HG03139 (cell line): ENCODE results near the gene TP53I3.
"Not testable (repeated sequence)": the region's sequence is repeated elsewhere in the genome, so short reads cannot be mapped to it uniquely, and the experiment has no call there.

ENCODE experiments used
- ATAC-seq: cut with Tn5 transposase; IDR thresholded peaks from one replicate; pipeline ENCODE4 v1.9.1; 2021; ENCODE audit not compliant: unreplicated experiment

The TP53I3 gene

GRCh38 chr2:24054366-24055010 lies 30.1 kb downstream of the TP53I3 start:
- ATAC-seq = no peak

- ATAC-seq = no peak
These were observed 31.7 kb downstream of the TP53I3 start for GRCh38 chr2:24052951-24053350.

- no peak for ATAC-seq
These were observed 32.8 kb downstream of the TP53I3 start for GRCh38 chr2:24051833-24052232.

- ATAC-seq = no peak
These were observed 34.3 kb downstream of the TP53I3 start for GRCh38 chr2:24050041-24050979.

GRCh38 chr2:24049485-24050021 lies 35.1 kb downstream of the TP53I3 start, which contains the start of gene FKBP1B:
Gene FKBP1B, plus strand, starts transcription at chr2:24049741. Its CDS starts 109 bp downstream, at chr2:24049850.
- no peak for ATAC-seq

- ATAC-seq = no peak
These were observed 35.7 kb downstream of the TP53I3 start for GRCh38 chr2:24048769-24049484.

GRCh38 chr2:24047703-24048033 lies 37.0 kb downstream of the TP53I3 start:
- ATAC-seq = peak; percentile 1

- ATAC-seq = peak; percentile 99
These were observed 37.5 kb downstream of the TP53I3 start, which contains the start of gene WDCP for GRCh38 chr2:24046930-24047702. Gene WDCP, minus strand, starts transcription at chr2:24047391. Its CDS starts 7,897 bp downstream, at chr2:24039494.

GRCh38 chr2:24046599-24046929 lies 38.1 kb downstream of the TP53I3 start:
- ATAC-seq = no peak

GRCh38 chr2:24045511-24046508 lies 38.8 kb downstream of the TP53I3 start:
- ATAC-seq = no peak

- not testable (repeated sequence) for ATAC-seq
These were observed 41.5 kb downstream of the TP53I3 start for GRCh38 chr2:24043133-24043532.

- ATAC-seq = no peak
These were observed 44.1 kb downstream of the TP53I3 start for GRCh38 chr2:24040511-24040910.

GRCh38 chr2:24038786-24039499 lies 45.7 kb downstream of the TP53I3 start:
- no peak for ATAC-seq
